Skeletal muscle cell (primary cell): ENCODE data around the gene FOXN1.
"Not testable (repeated sequence)": the region's sequence is repeated elsewhere in the genome, so short reads cannot be mapped to it uniquely, and the experiment has no call there.

ENCODE experiments used
- DNase-seq: peaks from one replicate; pipeline ENCODE4 v3.0.0-alpha.2; 2010; ENCODE audit warnings: low read depth
- H3K4me3 ChIP-seq: 2 replicates; pipeline ENCODE4 v1.5.1; 2011; ENCODE audit warnings: low read depth, mild to moderate bottlenecking, control low read depth, low read length, moderate library complexity

The FOXN1 gene

DNA sequence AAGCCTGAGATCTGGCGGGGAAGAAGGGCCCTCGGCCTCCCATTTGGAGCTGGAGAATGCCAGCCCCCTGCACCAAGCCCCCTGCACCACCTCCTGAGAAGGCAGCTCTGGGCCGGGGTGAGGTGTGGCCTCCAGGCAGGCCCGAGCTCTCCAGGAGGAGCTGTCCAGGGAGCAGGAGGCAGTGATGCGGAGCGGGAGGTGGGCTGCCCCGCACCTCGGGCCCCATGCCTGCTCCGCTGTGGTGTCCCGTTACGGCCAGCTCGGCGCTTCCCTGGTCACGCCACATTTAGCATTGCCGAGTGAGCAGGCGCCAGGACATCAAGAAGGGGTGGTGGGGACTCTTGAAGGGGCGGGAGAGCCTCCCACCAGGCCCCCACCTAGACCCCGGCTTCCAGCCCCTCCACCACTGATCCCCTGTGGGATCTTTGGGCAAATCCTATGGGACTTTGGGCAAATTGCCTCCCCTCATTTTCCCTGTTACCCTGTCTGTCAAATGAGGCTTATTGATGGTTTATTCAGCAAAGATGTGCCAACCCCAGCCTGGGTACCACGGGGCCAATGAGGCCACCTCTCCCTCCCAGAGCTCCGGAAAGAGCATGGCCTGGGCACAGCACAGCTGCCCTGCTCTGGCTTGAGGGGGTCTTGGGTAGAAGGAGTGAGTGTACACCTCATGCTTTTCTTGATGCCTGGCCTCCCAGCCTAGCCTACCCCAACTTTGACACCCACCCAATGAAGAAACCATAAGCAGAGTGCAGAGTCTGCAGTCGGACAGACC lies 15.3 kb downstream of the FOXN1 start:
- no peak overlapping the region for H3K4me3 ChIP-seq
- no peak for DNase-seq

DNA sequence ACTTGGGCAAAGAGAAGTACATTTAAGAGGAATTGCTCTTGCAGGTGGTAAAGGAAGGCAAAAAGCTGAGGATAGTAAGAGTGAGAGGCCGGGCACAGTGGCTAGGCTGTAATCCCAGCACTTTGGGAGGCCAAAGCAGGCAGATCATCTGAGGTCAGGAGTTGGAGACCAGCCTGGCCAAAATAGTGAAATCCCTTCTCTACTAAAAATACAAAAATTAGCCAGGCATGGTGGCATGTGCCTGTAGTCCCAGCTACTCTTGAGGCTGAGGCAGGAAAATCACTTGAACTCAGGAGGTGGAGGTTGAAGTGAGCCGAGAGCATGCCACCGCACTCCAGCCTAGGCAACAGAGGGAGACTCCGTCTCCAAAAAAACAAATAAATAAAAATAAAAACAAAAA lies 16.1 kb downstream of the FOXN1 start:
- not testable (repeated sequence) for DNase-seq, H3K4me3 ChIP-seq

DNA sequence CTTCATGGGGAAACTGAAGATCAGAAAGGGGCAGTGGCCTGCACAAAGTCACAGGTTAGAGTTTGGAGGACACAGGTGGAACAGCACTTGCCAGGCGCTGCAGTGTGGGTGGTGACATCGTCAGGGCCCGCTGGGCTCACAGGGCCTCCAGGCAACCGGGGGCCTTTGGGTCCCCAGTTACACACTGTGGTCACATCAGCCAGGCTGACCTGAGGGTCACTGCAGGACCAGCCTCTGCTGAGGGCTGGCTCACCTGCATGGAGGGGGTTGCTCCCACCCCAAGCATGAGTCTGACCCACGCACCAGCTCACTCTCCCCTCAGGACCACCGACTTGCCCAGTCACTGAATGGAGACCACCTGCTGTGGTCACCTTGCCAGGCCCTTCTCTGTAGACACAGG lies 17.0 kb downstream of the FOXN1 start:
- DNase-seq, result no peak
- no peak overlapping the region for H3K4me3 ChIP-seq

DNA sequence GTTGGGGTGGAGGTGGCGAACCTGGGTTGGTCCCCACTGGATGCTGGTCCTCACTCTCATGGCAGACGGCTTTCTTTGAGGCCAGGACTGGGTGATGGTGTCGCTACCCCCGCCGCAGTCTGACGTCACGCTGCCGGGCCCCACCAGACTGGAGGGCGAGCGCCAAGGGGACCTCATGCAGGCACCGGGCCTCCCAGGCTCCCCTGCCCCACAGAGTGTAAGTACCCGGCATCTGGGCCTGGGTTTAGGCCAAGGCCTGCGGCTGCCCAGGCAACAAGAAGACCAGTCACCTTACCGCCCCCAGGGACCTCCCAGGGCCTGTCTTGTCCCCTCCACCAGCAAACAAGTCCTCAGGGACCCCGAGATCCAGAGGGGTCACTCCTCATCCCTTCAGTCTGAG lies 17.7 kb downstream of the FOXN1 start:
- H3K4me3 ChIP-seq, result no peak overlapping the region
- DNase-seq, result no peak

DNA sequence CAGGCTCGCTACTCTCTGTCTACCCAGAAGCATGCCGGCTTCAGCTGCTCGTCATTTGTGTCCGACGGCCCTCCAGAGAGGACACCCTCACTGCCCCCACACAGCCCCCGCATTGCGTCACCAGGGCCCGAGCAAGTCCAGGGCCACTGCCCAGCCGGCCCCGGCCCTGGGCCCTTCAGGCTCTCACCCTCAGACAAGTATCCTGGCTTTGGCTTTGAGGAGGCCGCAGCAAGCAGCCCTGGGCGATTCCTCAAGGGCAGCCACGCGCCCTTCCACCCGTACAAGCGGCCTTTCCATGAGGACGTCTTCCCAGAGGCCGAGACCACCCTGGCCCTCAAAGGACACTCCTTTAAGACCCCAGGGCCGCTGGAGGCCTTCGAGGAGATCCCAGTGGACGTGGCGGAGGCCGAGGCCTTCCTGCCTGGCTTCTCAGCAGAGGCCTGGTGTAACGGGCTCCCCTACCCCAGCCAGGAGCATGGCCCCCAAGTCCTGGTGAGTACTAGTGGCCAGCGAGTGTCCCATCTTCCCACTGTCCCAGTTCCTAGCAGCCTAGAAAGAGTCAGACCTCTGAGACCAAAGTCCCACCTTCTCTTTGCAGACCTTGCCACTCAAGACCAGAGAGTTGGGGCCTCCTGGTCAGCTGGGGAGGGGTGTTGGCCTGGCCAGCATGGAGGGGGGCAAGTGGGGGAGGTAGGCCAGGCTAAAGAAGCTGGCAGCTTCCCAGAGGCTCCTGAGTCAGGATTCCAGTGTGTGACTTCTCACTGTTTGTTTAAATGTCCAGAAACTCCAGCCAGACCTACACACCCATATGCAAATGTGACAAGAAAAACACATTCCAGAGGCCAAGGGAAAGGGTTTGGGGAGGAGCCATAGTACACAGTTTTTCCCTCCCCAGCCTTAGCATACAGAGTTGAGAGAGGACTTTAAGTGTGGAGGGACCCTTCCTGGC lies 18.6 kb downstream of the FOXN1 start:
- DNase-seq, result peak; percentile 16
- H3K4me3 ChIP-seq, result no peak overlapping the region

DNA sequence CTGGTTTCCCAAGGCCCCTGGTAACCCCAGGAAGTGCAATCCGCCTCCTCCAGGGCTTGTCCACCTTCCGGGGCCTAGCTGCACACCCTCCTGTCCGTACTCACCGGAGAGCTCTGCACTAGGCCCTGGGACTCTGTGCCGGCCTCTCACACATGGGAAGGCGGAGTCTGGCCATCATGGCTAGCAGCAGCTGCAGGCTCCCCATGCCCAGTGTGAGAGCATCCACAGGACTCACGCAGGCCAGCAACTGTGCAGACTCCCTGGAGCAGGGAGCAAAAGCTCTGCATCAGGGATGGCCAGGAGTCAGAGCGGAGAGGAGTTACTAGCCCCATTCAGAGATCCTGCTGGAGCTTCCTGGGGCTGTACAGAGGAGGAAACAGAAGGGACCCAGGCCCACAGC lies 20.2 kb downstream of the FOXN1 start:
- no peak for DNase-seq
- no peak overlapping the region for H3K4me3 ChIP-seq

DNA sequence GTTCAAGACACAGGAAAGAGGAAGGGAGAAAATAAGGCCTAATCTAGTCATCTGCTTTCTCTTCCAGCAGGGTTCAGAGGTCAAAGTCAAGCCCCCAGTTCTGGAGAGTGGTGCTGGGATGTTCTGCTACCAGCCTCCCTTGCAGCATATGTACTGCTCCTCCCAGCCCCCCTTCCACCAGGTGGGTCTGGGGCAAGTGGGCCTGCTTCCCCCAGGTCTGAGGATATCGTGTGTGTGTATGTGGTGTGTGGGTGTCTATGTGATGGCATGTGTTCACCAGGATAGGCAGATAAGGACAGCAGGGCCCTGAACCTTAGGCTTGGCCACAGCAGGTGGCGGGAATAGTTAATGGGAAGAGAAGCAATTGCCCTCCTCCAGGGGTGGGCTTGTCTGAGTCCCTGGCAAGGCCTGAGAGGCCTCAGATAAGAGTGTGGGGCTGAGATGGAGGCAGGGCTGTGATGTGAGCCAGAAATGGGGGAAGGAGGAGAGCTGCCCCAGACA lies 21.1 kb downstream of the FOXN1 start:
- DNase-seq, result no peak
- H3K4me3 ChIP-seq, result no peak overlapping the region

DNA sequence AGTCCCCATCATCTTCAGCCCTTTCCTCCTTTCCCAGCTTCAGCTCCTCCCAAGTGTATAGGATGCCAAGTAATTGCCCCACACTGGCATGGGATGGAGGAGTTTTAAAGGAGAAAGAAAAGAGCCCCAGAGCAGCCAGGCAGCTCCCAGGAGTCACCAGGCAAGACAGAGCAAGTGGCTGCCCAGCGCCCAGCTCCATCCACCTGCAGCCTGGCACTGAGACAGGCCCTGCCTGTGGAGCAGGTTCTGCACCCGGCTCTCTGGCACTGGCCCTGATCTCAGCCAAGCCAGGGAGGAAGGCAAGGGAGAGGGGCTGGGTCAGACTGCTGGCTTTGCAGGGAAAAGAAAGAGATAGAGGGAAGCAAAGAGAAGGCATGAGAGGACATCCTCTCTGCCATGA lies 21.7 kb downstream of the FOXN1 start:
- H3K4me3 ChIP-seq, result no peak overlapping the region
- no peak for DNase-seq

DNA sequence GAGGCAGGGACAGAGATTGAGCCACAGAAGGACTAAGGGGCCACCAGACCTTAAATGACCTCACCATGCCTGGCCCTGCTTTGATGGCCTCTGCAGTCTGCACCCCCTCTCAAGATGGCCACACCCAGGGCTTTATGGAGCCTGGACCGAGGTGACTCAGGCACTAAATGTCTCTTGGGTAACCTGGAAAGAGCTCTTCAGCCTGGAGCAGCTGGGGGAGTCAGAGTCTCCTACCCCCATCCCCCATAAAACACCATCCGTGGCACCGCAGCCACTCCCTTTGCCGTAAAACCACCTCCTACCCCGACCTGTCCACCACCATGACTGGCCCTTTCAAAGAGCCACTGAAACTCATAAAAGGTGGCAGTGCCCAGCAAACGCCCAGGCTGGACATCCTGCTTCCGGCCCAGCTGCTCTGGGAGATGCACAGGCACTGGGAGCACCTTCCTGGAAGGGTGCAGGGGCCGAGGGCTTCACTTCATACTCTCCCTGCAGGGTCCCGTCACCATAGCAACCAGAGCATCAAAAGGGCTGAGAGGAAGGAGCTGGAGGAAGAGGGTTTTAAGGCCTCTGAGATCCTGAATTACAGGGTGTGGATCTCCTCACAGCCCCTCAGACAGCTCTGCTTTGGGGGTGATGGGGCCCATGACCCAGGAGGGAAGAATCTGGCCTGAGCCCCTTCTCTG lies 22.3 kb downstream of the FOXN1 start:
- no peak overlapping the region for H3K4me3 ChIP-seq
- DNase-seq, result no peak

DNA sequence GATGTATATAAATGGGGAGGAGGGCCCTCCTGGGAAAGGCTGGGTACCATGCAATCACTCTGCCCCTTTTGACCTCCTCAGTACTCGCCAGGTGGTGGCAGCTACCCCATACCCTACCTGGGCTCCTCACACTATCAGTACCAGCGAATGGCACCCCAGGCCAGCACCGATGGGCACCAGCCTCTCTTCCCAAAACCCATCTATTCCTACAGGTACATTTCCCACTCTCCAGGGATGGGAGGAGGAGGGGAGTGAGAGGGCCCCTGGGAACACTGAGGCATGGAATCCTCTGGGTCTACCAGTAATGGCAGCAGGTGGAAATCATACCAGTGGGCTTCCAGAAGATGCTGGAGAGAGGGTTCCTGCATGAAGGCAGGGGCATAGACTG lies 22.9 kb downstream of the FOXN1 start:
- no peak for DNase-seq
- H3K4me3 ChIP-seq, result no peak overlapping the region

DNA sequence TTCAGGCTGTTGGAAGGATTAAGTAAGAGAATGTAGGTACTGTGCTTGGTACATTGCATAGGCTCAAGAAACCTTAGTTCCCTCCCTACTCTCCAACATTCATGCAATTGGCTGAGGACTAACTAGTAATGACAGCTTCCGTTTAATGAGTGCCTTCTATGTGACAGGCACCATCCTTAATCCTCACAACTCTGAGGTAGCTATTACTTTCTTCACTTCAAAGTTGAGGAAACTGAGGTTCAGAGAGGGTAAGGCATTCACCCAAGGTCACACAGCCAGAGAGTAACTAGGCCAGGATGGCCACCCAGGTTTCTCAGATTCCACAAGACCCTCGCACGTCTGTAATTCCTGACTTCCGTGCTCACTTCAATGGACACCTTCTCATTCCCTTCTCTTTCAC lies 24.1 kb downstream of the FOXN1 start:
- H3K4me3 ChIP-seq, result no peak overlapping the region
- DNase-seq, result no peak

DNA sequence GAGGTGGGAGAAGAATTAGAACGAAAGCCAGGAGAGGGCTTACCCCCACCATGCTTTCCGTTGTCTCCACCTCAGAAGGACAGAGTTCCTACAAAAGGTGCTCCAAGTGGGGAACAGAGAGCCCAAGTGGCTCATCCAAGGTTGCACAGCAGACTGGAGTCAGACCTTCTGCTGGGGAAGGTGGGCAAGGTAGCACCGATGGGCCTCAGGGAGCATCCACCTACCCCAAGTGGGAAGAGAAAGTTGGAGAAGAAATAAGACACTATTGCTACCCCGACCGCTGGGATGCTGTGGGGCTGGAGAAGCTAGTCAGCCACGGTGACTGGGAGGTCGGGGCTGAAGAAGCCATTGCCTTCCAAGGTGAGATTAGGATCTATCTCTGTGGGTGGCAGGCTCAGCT lies 24.8 kb downstream of the FOXN1 start:
- no peak overlapping the region for H3K4me3 ChIP-seq
- no peak for DNase-seq

DNA sequence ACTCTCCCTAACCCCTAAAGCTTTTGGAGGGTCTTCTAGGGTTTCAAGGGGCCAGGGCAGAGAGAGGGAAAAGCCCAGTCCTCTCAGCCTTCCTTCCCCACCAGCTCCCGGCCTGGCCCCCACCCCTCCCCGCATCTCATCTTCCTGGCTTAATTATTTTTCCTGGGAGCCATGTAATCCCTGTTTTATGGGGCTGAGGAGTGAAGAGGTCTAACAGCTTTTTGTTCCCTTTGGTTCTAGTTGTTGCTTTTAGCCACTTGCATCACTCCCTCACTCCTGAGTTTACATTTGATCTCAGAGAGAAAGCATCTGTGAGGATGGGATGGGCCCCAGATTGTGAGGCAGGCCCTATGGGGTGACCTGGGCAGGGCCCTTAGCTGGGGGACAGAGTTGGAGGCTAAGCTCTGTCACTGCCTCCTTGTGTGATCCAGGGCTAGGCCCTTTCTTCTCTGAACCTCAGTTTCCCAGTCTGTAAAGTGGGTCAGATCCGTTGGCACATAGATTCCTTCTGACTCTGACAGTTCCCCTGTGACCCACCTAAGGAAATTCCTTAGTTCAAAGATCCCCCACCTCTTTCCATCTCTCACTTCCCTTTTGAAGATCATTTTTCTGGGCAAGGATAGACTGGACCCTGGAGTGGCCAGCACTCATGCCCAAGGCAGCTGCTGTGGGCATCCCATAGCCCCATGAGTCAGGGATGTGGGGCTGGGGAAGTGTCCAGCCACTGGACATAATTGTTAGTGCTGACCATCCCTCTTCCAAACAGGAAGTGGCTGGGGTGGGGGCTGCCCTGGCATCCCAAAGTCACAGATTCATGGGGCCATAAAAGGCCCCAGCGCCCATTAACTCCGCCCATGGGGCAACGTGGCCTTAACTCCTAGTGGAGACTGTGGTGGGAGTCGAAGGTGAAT lies 26.2 kb downstream of the FOXN1 start:
- no peak for DNase-seq
- no peak overlapping the region for H3K4me3 ChIP-seq

DNA sequence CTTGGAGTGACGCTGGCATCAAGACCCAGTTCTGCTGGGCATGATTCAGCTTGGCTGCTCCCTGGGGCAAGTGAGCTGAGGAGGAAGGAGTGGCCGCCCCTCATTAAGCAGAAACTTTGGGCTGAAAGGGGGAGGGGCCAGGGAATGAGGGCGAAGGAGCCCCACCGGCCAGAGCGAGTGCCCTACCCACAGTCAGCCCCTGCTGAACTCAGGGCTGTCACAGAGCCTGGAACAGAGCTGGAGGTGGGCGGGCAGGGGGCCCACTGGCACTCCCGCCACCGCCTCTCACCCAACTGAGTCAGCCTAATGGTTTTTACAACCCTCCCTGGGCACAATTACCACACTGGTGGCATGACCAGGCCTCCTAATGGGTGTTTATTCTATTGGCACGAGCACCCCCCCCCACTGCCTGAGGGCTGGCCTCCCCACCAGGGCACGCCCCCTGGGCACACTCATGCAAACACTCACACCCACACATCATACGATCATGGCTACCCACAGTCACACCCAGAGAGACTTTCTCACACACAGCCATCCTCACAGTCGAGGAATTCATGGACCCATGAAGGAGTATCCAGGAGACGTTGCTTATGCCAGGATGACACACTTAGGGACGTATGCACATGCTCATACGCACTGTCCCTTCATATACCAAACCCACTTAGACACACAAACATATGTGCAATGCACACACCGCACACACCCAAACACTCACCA lies 27.1 kb downstream of the FOXN1 start:
- DNase-seq, result no peak
- no peak overlapping the region for H3K4me3 ChIP-seq

DNA sequence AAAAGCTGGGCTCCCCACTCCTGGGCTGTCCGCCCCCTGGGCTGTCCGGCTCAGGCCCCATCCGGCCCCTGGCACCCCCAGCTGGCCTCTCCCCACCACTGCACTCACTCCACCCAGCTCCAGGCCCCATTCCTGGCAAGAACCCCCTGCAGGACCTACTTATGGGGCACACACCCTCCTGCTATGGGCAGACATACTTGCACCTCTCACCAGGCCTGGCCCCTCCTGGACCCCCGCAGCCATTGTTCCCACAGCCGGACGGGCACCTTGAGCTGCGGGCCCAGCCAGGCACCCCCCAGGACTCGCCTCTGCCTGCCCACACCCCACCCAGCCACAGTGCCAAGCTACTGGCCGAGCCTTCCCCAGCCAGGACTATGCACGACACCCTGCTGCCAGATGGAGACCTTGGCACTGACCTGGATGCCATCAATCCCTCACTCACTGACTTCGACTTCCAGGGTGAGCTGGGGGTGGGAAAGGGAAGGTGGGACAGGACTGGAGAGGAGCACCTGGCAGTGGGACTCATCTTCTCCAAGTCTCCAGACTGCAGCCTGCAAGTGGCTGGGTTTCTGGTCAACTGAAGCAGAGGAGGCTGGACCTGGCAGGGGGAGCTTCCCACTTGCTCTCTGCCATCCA lies 28.7 kb downstream of the FOXN1 start:
- no peak for DNase-seq

DNA sequence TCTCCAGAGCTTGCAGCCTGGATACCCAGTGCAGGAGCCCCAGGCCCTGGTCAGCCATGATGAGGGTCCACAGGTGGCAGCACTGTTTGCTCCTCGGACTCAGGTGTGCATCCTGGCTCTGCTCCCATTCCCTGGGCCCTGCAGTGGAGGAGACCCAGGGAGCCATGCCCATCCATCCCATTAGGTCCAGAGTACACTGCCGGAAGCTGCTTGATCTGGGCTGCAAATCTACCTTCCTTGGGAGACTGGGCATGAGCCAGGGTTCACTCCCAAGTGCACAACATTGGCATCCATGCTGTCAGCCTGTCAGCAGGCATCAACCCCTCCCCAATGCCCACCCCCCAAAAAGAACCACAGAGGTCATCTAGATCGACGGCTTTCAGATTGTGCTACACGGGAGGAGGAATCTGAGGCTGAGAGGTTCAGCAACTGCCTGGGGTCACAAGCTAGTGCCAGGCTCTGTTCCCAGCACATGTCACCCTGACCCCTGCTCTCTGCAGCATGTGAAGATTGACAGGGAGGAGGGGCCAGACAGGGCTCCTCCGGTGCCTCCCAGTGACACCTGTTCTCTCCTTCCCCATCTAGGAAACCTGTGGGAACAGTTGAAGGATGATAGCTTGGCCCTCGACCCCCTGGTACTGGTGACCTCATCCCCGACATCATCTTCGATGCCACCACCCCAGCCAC lies 30.5 kb downstream of the FOXN1 start:
- no peak for DNase-seq
- H3K4me3 ChIP-seq, result no peak overlapping the region

More for the DNA sequence above, 28.7 kb downstream of the FOXN1 start:
- H3K4me3 ChIP-seq, result no peak overlapping the region

DNA sequence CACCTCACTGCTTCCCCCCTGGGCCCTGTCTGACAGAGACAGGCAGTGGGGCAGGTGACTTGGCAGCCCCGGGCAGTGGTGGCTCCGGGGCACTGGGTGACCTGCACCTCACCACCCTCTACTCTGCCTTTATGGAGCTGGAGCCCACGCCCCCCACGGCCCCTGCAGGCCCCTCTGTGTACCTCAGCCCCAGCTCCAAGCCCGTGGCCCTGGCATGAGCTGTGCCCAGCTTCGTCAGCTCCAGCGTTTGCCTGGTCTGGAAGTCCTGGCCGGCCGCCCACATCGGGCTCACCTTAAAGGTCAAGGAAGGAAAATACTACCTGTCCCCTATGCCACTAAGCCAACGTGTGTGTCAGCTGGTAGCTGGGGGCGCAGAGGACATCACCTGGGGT lies 31.1 kb downstream of the FOXN1 start:
- DNase-seq, result no peak

More for the DNA sequence above, 31.1 kb downstream of the FOXN1 start:
- no peak overlapping the region for H3K4me3 ChIP-seq
